Spleen (tissue), 7 donors: ENCODE results near the gene GABARAP.

Experiments
- CTCF ChIP-seq, 11 experiments: fragments of 200-600 bp in 7 of 11; fragments of 450-650 bp in 4 of 11; sonication (generic) in 4 of 11; IDR thresholded peaks in 8 of 11; conservative IDR thresholded peaks in 3 of 11; 1 replicate in 7 of 11; 2 replicates in 4 of 11; pipeline versions ENCODE4 v1.4.0 to v1.8.0; 2016 to 2021; ENCODE audit warnings: antibody characterized with exemption in 11 of 11, inconsistent platforms in 4 of 11, mild to moderate bottlenecking in 1 of 11
- POLR2A ChIP-seq, 3 donors: fragments of 450-650 bp; IDR thresholded peaks; one replicate each; pipeline ENCODE4 v1.5.1; 2017; ENCODE audit warnings: antibody characterized with exemption in 3 of 3, mild to moderate bottlenecking in 1 of 3
- POLR2AphosphoS5 ChIP-seq, 3 donors: sonication (generic); formaldehyde crosslinking; IDR thresholded peaks; one replicate each; pipeline ENCODE4 v1.5.1; 2017; ENCODE audit warnings: antibody characterized with exemption in 3 of 3
- donor health status: DM: no; HTN: no; CAD: no; lungs with moderate emphysema.
- donor health status: DM: no; HTN: no; CAD: no.
- donor health status: DM: no; HTN: no; CAD: no.

- TF ChIP-seq POLR2A (IDR thresholded peaks at IDR 0.05) = no peak
- no peak for TF ChIP-seq POLR2AphosphoS5 (IDR thresholded peaks at IDR 0.05)
- TF ChIP-seq CTCF (IDR thresholded peaks at IDR 0.05 in 8 of 11, conservative IDR thresholded peaks at IDR 0.05 in 3 of 11) = no peak
These were observed 19.9 kb downstream of the GABARAP start for GRCh38 chr17:7222093-7222971.
